CD14-positive monocyte (primary cell): ENCODE measurements around the gene DSTN. TPM values are rescaled to one million over a fixed set of nuclear protein-coding genes. Genes with fewer than 3 reads are reported as not detected.

Source experiments
- DNase-seq, 3 donors: peaks; one replicate each; pipeline ENCODE4 v3.0.0-alpha.2; 2011 to 2022
- H2AFZ ChIP-seq: 2 replicates; pipeline ENCODE4 v1.6.0; 2012; ENCODE audit warnings: mild to moderate bottlenecking, low read depth, low read length, inconsistent platforms; ENCODE audit not compliant: insufficient read depth, poor library complexity, severe bottlenecking
- H3K27ac ChIP-seq, 2 donors: 1 replicate in 1 of 2; 2 replicates in 1 of 2; pipeline ENCODE4 v1.5.1; 2012 to 2013; ENCODE audit warnings: low read length in 2 of 2, control low read depth in 1 of 2, inconsistent platforms in 1 of 2, low read depth in 1 of 2, mild to moderate bottlenecking in 1 of 2
- H3K27me3 ChIP-seq, 2 donors: one replicate each; pipeline versions ENCODE4 v1.6.0 to v1.6.1; 2011 to 2013; ENCODE audit warnings: low read length in 2 of 2; ENCODE audit not compliant: control insufficient read depth in 2 of 2, insufficient read depth in 2 of 2
- H3K36me3 ChIP-seq, 2 donors: replicated peaks in 1 of 2; 1 replicate in 1 of 2; 2 replicates in 1 of 2; pipeline versions ENCODE4 v1.5.1 to v1.6.1; 2012 to 2013; ENCODE audit warnings: low read length in 2 of 2, control low read depth in 1 of 2, inconsistent platforms in 1 of 2, mild to moderate bottlenecking in 1 of 2; ENCODE audit not compliant: insufficient read depth in 2 of 2, control insufficient read depth in 1 of 2
- H3K4me1 ChIP-seq, 2 donors: 1 replicate in 1 of 2; 2 replicates in 1 of 2; pipeline versions ENCODE4 v1.5.1 to v1.6.1; 2012 to 2013; ENCODE audit warnings: low read length in 2 of 2, control low read depth in 1 of 2, inconsistent platforms in 1 of 2, mild to moderate bottlenecking in 1 of 2, moderate library complexity in 1 of 2; ENCODE audit not compliant: insufficient read depth in 2 of 2, control insufficient read depth in 1 of 2
- H3K4me2 ChIP-seq: replicated peaks from 2 replicates; pipeline ENCODE3; 2012; ENCODE audit warnings: low read length, moderate library complexity, mild to moderate bottlenecking; ENCODE audit not compliant: poor library complexity, severe bottlenecking; ENCODE audit errors: extremely low read depth
- H3K4me3 ChIP-seq, 3 experiments: fragments of 200-600 bp in 1 of 3; sonication (generic) in 1 of 3; replicated peaks in 1 of 3; 1 replicate in 2 of 3; 2 replicates in 1 of 3; pipeline ENCODE4 v1.5.1; 2011 to 2013; ENCODE audit warnings: low read length in 3 of 3, mild to moderate bottlenecking in 3 of 3, control low read depth in 2 of 3, low read depth in 2 of 3, inconsistent platforms in 1 of 3, moderate library complexity in 1 of 3
- H3K79me2 ChIP-seq: 2 replicates; pipeline ENCODE4 v1.6.0; 2012; ENCODE audit warnings: mild to moderate bottlenecking, control low read depth, inconsistent platforms, low read length, moderate library complexity; ENCODE audit not compliant: insufficient read depth
- H3K9ac ChIP-seq: 2 replicates; pipeline ENCODE4 v1.6.0; 2017; ENCODE audit warnings: low read length, mild to moderate bottlenecking; ENCODE audit not compliant: insufficient read depth, poor library complexity, severe bottlenecking
- H3K9me3 ChIP-seq, 2 donors: replicated peaks in 1 of 2; 1 replicate in 1 of 2; 2 replicates in 1 of 2; pipeline versions ENCODE4 v1.5.1 to v1.6.1; 2012 to 2013; ENCODE audit warnings: low read length in 2 of 2, control low read depth in 1 of 2; ENCODE audit not compliant: control insufficient read depth in 1 of 2, insufficient read depth in 1 of 2
- H4K20me1 ChIP-seq: 2 replicates; pipeline ENCODE4 v1.6.0; 2012; ENCODE audit warnings: mild to moderate bottlenecking, low read length, control low read depth, moderate library complexity; ENCODE audit not compliant: insufficient read depth
- H3K27ac Mint-ChIP-seq, 7 donors: one replicate each; pipeline ENCODE4 v1.8.0; 2020; ENCODE audit warnings: mild to moderate bottlenecking in 7 of 7, mixed read lengths in 7 of 7, moderate library complexity in 6 of 7, inconsistent platforms in 2 of 7
- H3K27me3 Mint-ChIP-seq, 3 donors: one replicate each; pipeline ENCODE4 v1.8.0; 2021 to 2022; ENCODE audit warnings: low read depth in 3 of 3, mild to moderate bottlenecking in 3 of 3, mixed read lengths in 3 of 3, moderate library complexity in 3 of 3, inconsistent platforms in 1 of 3
- H3K36me3 Mint-ChIP-seq, 2 donors: one replicate each; pipeline ENCODE4 v1.8.0; 2020; ENCODE audit warnings: mixed read lengths in 2 of 2, inconsistent platforms in 1 of 2, mild to moderate bottlenecking in 1 of 2
- H3K4me1 Mint-ChIP-seq: one replicate; pipeline ENCODE4 v1.8.0; 2020; ENCODE audit warnings: mild to moderate bottlenecking, mixed read lengths
- H3K4me3 Mint-ChIP-seq, 2 donors: one replicate each; pipeline ENCODE4 v1.8.0; 2020; ENCODE audit warnings: mild to moderate bottlenecking in 2 of 2, mixed read lengths in 2 of 2, moderate library complexity in 1 of 2
- H3K9me3 Mint-ChIP-seq, 7 donors: one replicate each; pipeline ENCODE4 v1.8.0; 2020 to 2022; ENCODE audit warnings: mixed read lengths in 7 of 7, mild to moderate bottlenecking in 6 of 7, moderate library complexity in 6 of 7, inconsistent platforms in 2 of 7
- CTCF ChIP-seq: fragments of 200-600 bp; IDR thresholded peaks from one replicate; pipeline ENCODE4 v1.8.0; 2022; ENCODE audit warnings: antibody characterized with exemption, mild to moderate bottlenecking
- WGBS: methylation state at CpG from one replicate; pipeline ENCODE4 v1.1.5; 2013; ENCODE audit warnings: missing lambda C conversion rate; ENCODE audit not compliant: insufficient coverage; 5-methylcytosine and 5-hydroxymethylcytosine counted together
- intact Hi-C, 2 donors: fragments of 100-400 bp; cut with micrococcal nuclease; formaldehyde crosslinking; loops; one replicate each; pipeline versions ENCODE4 v1.15.0 to v1.15.1; 2023
- polyA plus RNA-seq, 3 donors: library from polyadenylated mRNA; depleted of rRNA in 1 of 3; unstranded in 2 of 3; stranded (reverse) in 1 of 3; fragments of 300-500 nt in 2 of 3; fragments of >200 nt in 1 of 3; fragmentation: Illumina TruSeq in 2 of 3; gene quantifications; 1 replicate in 2 of 3; 2 replicates in 1 of 3; pipeline ENCODE4 v1.2.3, GENCODE V29; 2012 to 2021

DSTN gene
- polyA plus RNA-seq, 3 donors, result 15.6 to 63.8 (median 58.4) TPM

DNA sequence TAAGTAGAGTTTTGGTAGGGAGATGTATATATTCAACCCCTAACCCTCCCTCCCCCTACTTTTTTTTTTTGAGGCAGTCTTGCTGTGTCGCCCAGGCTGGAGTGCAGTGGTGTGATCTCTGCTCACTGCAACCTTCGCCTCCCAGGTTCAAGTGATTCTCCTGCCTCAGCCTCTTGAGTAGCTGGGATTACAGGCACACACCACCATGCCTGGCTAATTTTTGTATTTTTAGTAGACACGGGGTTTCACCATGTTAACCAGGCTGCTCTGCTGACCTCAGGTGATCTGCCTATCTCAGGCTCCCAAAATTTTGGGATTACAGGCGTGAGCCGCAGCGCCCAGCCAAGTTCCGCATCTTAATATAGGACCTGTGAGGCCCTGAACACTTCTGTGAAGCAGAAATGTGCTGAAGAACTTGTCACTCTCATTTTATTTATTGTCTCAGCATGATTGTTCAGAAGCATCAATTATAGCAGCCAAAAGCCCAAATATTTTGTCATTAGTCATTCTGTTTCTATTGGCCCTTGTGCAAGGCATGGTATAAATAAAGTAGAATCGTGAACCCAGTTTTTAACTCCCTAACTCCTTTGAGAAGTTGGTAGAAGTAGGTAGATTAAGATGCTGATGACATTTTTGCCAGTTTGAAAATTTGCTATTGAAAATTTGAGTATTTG is 19.4 kb downstream of the DSTN start:
- intact Hi-C loops, result no loop called here
- peaks cover 2% of the 10 kb centered on the region for H3K4me1 Mint-ChIP-seq
- no peak overlapping the region for H3K4me3 Mint-ChIP-seq

GRCh38 chr20:17590245-17590644 is 20.4 kb downstream of the DSTN start:
- Histone ChIP-seq H3K4me1 (no peaks in the 10 kb centered on the region), H3K4me2 (no peak overlapping the region), H3K79me2 (no peaks in the 10 kb centered on the region), H3K27ac (no peak overlapping the region), H3K9me3 (no peaks in the 10 kb centered on the region), H3K36me3 (no peaks in the 10 kb centered on the region), H4K20me1 (no peaks in the 10 kb centered on the region), H3K4me3 (no peak overlapping the region), H3K27me3 (no peaks in the 10 kb centered on the region), H3K9ac (no peak overlapping the region), H2AFZ (no peak overlapping the region)
- H3K4me3 Mint-ChIP-seq, result no peak overlapping the region
- H3K9me3 Mint-ChIP-seq, result peaks cover 0 to 3% (median 0%) of the 10 kb centered on the region in 7 donors
- peaks cover 2% of the 10 kb centered on the region in 2 donors for H3K36me3 Mint-ChIP-seq
- H3K4me1 Mint-ChIP-seq, result peaks cover 2% of the 10 kb centered on the region
- no peak overlapping the region for H3K27ac Mint-ChIP-seq
- no peak for DNase-seq
- WGBS, result no CpG with 5 or more reads among the region's 1 CpG
- peaks cover 0 to 2% (median 0%) of the 10 kb centered on the region in 3 donors for H3K27me3 Mint-ChIP-seq
- intact Hi-C loops, result loop anchor here in 1 of 2 donors (5.0 kb wide), 1 partner anchor 83 kb away; no protein-coding TSS in a partner anchor
- no peak for TF ChIP-seq CTCF

More for the DNA sequence above, 19.4 kb downstream of the DSTN start:
- WGBS, result 94% methylated on average over 3 of the region's 8 CpGs
- H4K20me1 ChIP-seq, result no peaks in the 10 kb centered on the region
- H3K36me3 Mint-ChIP-seq, result peaks cover 2% of the 10 kb centered on the region in 2 donors
- H3K9me3 Mint-ChIP-seq, result peaks cover 0 to 3% (median 0%) of the 10 kb centered on the region in 7 donors
- H3K27ac Mint-ChIP-seq, result no peak overlapping the region
- H3K4me1 ChIP-seq, result no peaks in the 10 kb centered on the region
- no peak overlapping the region for H2AFZ ChIP-seq
- H3K27me3 ChIP-seq, result no peaks in the 10 kb centered on the region
- no peaks in the 10 kb centered on the region for H3K9me3 ChIP-seq
- no peak overlapping the region for H3K4me3 ChIP-seq
- H3K79me2 ChIP-seq, result no peaks in the 10 kb centered on the region
- DNase-seq, result no peak
- H3K4me2 ChIP-seq, result no peak overlapping the region
- no peaks in the 10 kb centered on the region for H3K27me3 Mint-ChIP-seq
- no peak overlapping the region for H3K27ac ChIP-seq
- no peak for TF ChIP-seq CTCF
- H3K9ac ChIP-seq, result no peak overlapping the region
- no peaks in the 10 kb centered on the region for H3K36me3 ChIP-seq
